Coronary artery (tissue), 2 donors: ENCODE results near the gene TEX14.
A peak's percentile ranks its signal among the peaks of the same experiment; 100 is the strongest.

ENCODE experiments used
- DNase-seq: peaks from one replicate; pipeline ENCODE4 v3.0.0-alpha.2; 2017; ENCODE audit warnings: low spot score
- H3K27ac ChIP-seq, 2 donors: fragments of 200-600 bp; sonication (generic); one replicate each; pipeline ENCODE4 v1.5.1; 2016 to 2019
- H3K4me3 ChIP-seq: fragments of 200-600 bp; sonication (generic); 2 replicates; pipeline ENCODE4 v1.5.1; 2016; ENCODE audit warnings: mild to moderate bottlenecking, moderate library complexity
- TF ChIP-seq, protein P1 (sequence below): fragments of 200-600 bp; sonication (generic); IDR thresholded peaks from one replicate; pipeline ENCODE4 v1.5.1; 2019; ENCODE audit warnings: antibody characterized with exemption

TEX14 gene

DNA sequence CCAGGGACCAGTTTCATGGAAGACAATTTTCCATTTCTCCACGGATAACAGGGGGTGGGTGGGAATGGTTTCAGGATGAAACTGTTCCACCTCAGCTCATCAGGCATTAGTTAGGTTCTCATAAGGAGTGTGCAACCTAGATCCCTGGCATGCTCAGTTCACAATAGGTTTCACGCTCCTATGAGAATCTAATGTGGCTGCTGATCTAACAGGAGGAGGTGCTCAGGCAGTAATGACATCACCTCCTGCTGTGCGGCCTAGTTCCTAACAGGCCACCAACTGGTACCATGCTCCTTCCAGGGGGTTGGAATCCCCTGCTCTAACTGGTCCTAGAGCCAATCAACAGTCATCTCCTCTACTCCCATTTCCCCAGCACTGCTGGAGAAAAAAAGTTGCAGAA is 19.9 kb downstream of the TEX14 start:
- DNase-seq, result no peak
- Histone ChIP-seq H3K4me3 (no peak overlapping the region), H3K27ac (no peak overlapping the region)
- TF ChIP-seq, protein P1, sequence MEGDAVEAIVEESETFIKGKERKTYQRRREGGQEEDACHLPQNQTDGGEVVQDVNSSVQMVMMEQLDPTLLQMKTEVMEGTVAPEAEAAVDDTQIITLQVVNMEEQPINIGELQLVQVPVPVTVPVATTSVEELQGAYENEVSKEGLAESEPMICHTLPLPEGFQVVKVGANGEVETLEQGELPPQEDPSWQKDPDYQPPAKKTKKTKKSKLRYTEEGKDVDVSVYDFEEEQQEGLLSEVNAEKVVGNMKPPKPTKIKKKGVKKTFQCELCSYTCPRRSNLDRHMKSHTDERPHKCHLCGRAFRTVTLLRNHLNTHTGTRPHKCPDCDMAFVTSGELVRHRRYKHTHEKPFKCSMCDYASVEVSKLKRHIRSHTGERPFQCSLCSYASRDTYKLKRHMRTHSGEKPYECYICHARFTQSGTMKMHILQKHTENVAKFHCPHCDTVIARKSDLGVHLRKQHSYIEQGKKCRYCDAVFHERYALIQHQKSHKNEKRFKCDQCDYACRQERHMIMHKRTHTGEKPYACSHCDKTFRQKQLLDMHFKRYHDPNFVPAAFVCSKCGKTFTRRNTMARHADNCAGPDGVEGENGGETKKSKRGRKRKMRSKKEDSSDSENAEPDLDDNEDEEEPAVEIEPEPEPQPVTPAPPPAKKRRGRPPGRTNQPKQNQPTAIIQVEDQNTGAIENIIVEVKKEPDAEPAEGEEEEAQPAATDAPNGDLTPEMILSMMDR, result no peak

DNA sequence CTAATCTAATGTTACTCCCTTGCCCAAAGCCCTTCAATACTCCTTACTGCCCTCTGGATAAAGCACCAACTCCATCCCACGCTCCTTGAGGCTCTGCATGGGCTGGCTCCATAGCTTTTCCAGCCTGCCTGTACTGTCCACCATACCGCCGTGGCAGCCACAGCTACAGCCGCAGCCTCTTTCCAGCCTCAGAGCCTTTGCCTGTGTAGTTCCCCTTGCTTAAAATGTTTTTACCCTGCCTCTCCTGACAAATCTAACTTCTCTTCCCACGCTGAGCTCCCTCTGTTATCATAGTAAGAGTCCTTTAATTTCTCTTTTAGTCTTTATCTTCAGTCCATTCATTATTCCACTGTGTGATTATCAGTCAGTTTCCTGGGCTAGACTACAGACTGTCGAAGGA is 22.0 kb downstream of the TEX14 start:
- H3K4me3 ChIP-seq, result no peak overlapping the region
- no peak for DNase-seq
- H3K27ac ChIP-seq, result no peak overlapping the region
- TF ChIP-seq, protein P1, result no peak

DNA sequence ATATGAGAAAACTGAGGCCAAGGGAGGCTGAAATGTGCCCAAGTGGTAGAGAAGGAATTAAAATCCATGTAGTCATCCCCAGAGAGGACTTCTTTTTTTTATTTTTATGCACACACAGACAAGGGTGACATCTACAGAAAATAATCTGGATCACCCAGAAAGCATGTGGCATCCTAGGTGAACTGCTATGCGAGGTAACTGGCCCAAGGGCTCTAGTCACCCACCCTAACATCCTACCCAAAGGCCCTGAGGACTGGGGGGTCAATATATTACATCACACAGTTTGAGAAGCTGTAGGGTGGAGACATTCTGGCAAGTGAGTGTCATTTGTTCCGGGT is 23.3 kb downstream of the TEX14 start:
- H3K4me3 ChIP-seq, result no peak overlapping the region
- H3K27ac ChIP-seq, result no peak overlapping the region
- TF ChIP-seq, protein P1, result no peak
- DNase-seq, result no peak

DNA sequence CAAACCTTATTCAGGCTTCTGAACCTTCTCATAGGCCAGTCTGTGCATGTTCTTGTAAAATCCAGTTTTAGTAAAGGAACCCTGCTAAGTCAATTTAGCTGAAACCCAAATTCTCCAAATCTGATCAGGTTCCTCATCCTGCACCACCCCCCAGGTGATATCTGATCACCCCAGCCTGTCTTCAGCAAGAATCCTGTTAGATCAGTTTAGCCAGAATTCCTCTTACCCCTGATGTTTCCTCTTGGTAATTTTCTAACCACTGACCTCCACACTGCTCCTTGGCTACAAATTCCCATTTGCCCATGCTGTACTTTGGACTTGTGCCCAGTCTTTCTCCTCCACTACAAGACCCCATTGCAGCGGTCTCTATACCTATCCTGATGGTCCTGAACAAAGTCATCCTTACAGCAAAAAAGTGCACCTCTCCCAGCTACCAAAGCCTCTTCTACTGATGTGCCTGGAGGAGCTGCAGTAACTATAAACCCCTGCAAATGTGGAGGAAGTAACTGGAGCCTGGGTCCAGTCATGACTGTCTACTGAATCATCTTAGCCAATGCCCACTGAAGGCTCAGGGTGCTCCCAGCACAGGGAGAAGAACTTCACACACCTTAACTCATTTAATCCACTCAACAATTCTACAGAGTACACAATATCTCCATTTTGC is 23.8 kb downstream of the TEX14 start:
- Histone ChIP-seq H3K4me3 (no peak overlapping the region), H3K27ac (no peak overlapping the region)
- TF ChIP-seq, protein P1, result no peak
- DNase-seq, result no peak

DNA sequence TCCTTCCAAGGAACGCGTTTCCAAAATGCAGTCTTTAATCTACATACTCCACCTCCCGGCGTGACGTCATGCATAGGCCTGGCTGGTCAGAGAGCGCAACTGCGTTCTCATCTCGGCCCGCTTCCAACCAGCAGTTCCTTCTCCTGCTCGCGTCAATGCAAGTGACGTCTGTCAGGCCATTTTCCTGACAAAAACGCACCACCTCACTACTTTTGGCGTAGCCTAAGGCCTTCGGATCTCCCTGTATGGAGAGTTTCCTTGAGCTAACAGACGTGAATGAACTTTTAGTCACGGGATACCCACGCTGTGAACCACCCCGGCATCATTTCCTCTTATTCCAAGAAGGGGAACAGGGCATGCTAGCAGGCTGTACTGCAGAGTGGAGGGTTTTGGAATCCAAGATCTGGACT is 25.0 kb downstream of the TEX14 start:
- peak; percentile 76 for DNase-seq
- peak overlapping the region; percentile 30 for H3K4me3 ChIP-seq
- TF ChIP-seq, protein P1, result no peak
- H3K27ac ChIP-seq, result peak overlapping the region in 1 of 2 donors; percentile 67

DNA sequence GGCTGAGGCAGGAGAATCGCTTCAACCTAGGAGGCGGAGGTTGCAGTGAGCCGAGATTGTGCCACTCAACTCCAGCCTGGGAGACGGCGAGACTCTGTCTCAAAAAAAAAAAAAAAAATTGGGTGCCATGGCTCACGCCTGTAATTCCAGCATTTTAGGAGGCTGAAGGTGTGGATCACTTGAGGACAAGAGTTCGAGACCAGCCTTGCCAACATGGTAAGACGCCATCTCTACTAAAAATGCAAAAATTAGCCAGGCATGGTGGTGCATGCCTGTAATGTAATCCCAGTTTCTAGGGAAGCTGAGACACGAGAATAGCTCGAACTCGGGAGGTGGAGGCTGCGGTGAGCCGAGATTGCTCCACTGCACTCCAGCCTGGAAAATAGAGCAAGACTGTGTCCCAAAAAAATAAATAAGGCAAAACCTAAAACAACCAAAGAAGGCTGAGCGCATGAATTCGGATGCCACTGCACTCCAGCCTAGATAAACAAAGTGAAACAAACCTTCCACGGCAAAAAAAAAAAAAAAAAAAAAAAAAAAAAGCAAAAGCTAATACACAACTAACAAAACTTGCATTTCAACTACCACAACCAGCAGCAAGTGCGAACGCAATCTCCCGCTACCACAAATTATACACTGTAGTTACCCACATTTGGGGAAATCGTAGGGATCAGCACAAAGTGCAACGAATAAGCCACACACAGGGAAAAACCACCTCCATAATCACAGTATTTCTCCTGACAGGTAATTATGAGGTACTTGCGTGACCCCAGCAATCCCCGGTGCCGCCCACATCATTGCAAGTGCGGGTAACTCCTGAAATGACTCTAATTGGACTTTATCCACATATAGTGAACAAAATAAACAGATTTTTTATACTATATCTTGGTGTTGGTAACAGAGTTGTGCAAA is 25.6 kb downstream of the TEX14 start:
- no peak for DNase-seq
- Histone ChIP-seq H3K27ac (peak overlapping the region in 1 of 2 donors; percentile 67), H3K4me3 (peak overlapping the region; percentile 30)
- TF ChIP-seq, protein P1, result no peak
